ENCODE measurements around the gene CANX. TPM values are rescaled to one million over a fixed set of nuclear protein-coding genes. Genes with fewer than 3 reads are reported as not detected.
"Not testable (repeated sequence)": the region's sequence is repeated elsewhere in the genome, so short reads cannot be mapped to it uniquely, and the experiment has no call there.

Gene CANX
- 365 TPM for total RNA-seq (ENCODE audit: insufficient read depth, low replicate concordance)

GRCh38 chr5:179698935-179699615 is at the start of gene CANX:
TSS of gene CANX (plus strand) at chr5:179698967. CDS start at chr5:179705682, 6,715 bp downstream.
- DNase-seq (ENCODE audit: low spot score), result no peak

DNA sequence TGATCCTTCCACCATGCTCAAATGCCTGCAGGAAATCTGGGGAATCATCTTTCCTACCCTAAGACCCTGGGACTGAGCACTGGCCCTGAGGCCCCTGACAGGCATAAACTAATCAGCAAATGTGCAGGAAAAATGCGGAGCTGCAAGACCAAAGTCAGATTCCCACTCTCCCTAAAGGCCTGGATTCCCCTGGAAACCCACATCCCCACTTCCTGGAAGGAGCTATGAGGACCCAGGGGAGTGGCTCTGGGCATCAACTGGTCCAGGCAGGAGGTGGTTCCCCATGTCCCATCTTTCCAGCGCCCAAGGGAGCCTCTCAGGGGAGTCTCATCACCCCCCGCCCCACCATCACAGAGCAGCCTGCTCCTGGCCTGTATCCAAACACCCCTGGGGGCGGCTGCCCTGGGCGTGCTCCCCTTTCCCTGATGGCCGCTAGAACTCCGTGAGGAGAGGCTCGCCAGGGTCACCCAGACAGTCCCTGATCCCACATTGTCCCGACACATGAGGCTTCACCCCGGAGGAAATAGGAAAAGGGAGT is 49.5 kb upstream of the CANX start:
- DNase-seq (ENCODE audit: low spot score), result not testable (repeated sequence)

- DNase-seq (ENCODE audit: low spot score), result not testable (repeated sequence)
Measured at GRCh38 chr5:179650245-179650644, 48.5 kb upstream of the CANX start.

- not testable (repeated sequence) for DNase-seq (ENCODE audit: low spot score)
Measured at GRCh38 chr5:179653135-179653534, 45.6 kb upstream of the CANX start.

GRCh38 chr5:179657302-179658178 is 41.2 kb upstream of the CANX start:
- DNase-seq (ENCODE audit: low spot score), result not testable (repeated sequence)

DNA sequence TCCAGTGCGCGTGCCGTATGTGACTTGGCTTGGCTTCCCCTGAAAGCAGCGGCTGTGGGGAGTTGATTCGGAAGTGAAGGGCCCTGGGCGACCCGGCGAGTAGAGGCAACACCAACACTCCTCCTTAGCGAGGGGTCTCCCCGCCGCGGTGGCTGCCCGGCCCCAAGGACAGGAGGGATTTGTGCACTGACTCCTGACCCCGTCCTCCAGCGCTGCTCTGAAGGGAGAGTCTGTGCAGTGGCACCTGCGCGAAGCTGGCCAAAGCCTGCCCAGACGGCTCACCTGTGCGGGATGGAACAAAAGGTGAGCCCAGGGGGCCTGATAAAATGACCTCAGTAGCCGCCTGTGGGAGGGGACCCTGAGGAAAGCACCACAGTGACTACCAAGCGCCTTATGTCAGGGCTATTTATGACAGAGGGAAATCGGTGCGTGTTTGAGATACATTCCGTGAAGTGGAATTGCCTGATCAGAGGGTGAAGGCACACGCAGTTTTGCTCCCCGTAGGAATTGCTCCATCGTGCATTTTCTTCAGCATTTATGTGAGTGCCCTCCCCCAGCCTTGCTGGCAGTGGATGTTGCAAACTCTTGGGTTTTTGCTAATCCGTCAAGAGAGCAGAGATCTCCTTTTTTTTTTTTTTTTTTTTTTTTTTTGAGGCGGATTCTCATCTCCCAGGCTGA is 40.4 kb upstream of the CANX start:
- DNase-seq (ENCODE audit: low spot score), result peak; percentile 44

DNA sequence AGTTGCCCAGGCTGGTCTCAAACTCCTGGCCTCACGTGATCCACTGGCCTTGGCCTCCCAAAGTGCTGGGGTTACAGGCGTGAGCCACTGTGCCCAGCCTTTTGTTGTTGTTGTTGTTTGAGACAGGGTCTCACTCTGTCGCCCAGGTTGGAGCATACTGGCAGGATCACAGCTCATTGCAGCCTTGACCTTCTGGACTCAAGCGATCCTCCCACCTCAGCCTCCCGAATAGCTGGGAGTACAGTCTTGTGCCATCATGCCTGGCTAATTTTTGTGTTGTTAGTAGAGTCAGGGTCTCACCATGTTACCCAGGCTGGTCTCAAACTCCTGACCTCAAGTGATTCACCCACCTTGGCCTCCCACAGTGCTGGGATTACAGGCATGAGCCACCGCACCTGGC is 37.1 kb upstream of the CANX start:
- DNase-seq (ENCODE audit: low spot score), result not testable (repeated sequence)

DNA sequence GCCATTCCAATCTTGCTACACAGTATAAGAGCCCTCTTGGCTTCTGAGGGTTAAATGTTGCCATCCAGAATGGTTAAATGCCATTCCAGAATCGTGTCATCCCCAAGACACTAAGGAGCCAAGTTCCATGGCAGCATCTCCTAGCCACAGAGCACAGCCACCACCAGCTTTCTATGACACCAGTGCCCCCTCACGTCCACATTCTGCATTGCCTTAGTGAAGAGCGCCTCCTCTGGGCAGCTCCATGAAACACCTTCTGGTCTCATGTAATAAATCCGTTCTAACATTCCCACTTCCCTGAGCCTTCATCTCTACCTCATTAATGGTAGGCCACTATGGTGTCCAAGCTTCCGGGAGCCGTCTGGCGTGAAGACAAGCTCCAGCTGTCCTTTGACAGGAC is 30.4 kb upstream of the CANX start:
- DNase-seq (ENCODE audit: low spot score), result peak; percentile 17

DNA sequence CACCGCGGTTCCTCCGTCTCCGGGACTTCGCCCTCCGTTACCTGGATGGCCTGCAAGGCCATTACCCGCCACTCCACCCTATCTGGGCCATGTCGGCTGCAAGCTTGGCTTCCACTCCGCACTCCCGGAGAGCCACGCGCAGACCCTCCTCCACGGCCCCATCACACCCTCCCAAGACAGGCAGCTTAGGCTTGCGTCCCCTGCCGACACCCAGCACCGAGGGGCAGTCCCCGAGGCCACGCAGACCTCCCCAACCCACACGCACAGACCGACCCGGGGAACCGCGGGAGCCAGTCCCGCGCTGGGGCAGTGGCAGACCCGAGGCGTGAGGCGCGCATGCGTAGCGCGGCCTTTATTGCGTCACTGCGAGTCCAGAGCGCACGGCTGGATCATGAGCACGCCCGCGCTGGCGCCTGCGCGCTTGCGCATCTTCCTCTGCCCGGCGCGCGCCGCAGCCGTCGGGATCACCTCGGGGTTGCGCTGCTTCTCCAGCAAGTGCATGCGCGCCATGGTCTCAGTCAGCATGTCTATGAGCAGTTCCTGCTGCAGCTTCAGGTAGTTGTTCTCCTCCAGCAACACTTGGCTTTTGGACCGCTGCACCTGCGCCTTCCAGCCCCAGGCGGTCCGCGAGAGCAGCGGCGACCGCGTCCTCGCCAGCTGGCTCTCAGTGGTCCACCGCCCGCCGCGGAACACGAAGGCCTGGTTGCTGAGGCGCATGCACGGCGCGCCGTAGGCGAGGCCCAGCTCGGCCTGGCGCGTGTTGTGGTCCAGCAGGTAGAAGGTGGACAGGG is 20.3 kb upstream of the CANX start:
- DNase-seq (ENCODE audit: low spot score), result peak; percentile 98

GRCh38 chr5:179679014-179679674 is 19.6 kb upstream of the CANX start:
- DNase-seq (ENCODE audit: low spot score), result peak; percentile 67

- no peak for DNase-seq (ENCODE audit: low spot score)
Measured at GRCh38 chr5:179680014-179680779, 18.6 kb upstream of the CANX start.

DNA sequence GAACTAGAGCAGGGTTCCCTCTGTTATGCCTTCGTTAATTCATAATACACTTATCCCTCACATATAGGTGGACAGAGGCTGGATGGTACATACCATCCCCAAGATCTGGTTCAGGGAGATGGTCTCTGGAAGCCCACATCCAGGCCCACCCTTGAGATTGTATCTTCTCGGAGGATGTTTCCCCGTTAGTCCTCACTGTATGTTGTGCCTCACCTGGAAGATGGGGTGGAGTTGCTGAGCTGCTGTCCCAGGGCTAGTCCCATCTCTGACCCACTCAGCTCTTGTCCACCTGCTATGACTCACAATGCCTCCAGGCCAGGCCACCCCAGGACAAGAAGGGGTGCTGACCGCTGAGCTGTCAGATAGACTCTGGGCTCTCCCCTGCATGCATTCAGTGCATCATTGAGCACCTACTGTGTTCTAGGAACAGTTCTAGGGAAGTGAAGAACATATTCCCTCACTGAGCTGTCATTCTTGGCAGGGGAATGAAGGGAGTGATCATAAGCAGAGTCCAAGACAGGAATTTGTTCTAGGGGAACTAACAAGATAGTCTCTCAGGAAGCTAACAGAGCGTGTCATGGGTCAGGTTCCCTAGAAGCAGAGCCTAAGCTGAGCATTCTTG is 17.9 kb upstream of the CANX start, which contains the start of gene CBY3:
Gene CBY3 (minus strand): TSS at position 255 of the 622 bp plus-strand sequence. CDS start 116 bp downstream, at position 139.
- DNase-seq (ENCODE audit: low spot score), result no peak

- not testable (repeated sequence) for DNase-seq (ENCODE audit: low spot score)
Measured at GRCh38 chr5:179689212-179689611, 9.6 kb upstream of the CANX start.

- DNase-seq (ENCODE audit: low spot score), result no peak
Measured at GRCh38 chr5:179694561-179694960, 4.2 kb upstream of the CANX start.

DNA sequence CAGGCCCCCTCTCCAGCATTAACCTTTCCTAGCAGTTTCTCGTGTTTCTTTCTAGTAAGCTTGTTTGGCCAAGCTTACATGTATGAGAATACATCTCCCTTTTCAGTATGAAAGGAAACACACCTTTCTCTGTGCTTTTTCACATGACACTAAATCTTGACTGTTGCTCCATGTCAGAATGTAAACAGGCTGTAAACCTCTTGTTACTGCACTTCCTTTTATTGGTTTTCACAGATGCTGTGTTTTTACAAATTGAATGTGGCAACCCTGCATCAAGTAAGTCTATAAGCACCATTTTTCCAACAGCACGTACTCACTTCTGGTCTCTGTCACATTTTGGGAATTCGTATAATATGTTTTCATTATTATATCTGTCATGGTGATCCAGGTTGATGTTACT is 2.2 kb upstream of the CANX start:
- no peak for DNase-seq (ENCODE audit: low spot score)

GRCh38 chr5:179697108-179697507 is 1.7 kb upstream of the CANX start:
- DNase-seq (ENCODE audit: low spot score), result no peak

GRCh38 chr5:179697543-179697942 is 1.2 kb upstream of the CANX start:
- not testable (repeated sequence) for DNase-seq (ENCODE audit: low spot score)

- peak; percentile 100 for DNase-seq (ENCODE audit: low spot score)
Measured at GRCh38 chr5:179697993-179698934, 503 bp upstream of the CANX start.

Measured in umbilical cord (tissue), 2 donors.